Measurements from ENCODE around the gene RNFT2.
"Not testable (repeated sequence)": the region's sequence is repeated elsewhere in the genome, so short reads cannot be mapped to it uniquely, and the experiment has no call there.

The RNFT2 gene

GRCh38 chr12:116798719-116799118 lies 60.6 kb downstream of the RNFT2 start:
- no peak for DNase-seq (ENCODE audit: low spot score)

- DNase-seq (ENCODE audit: low spot score) = no peak
Measured at GRCh38 chr12:116799955-116800354, 61.8 kb downstream of the RNFT2 start.

- no peak for DNase-seq (ENCODE audit: low spot score)
Measured at GRCh38 chr12:116800918-116801317, 62.8 kb downstream of the RNFT2 start.

GRCh38 chr12:116802018-116802417 lies 63.9 kb downstream of the RNFT2 start:
- DNase-seq (ENCODE audit: low spot score) = no peak

- no peak for DNase-seq (ENCODE audit: low spot score)
Measured at GRCh38 chr12:116803013-116803736, 65.1 kb downstream of the RNFT2 start.

GRCh38 chr12:116804051-116804450 lies 65.9 kb downstream of the RNFT2 start:
- no peak for DNase-seq (ENCODE audit: low spot score)

- DNase-seq (ENCODE audit: low spot score) = no peak
Measured at GRCh38 chr12:116806845-116807440, 68.8 kb downstream of the RNFT2 start.

- no peak for DNase-seq (ENCODE audit: low spot score)
Measured at GRCh38 chr12:116807546-116807945, 69.4 kb downstream of the RNFT2 start.

GRCh38 chr12:116808113-116809105 lies 70.3 kb downstream of the RNFT2 start:
- no peak for DNase-seq (ENCODE audit: low spot score)

GRCh38 chr12:116812238-116812637 lies 74.1 kb downstream of the RNFT2 start:
- no peak for DNase-seq (ENCODE audit: low spot score)

- no peak for DNase-seq (ENCODE audit: low spot score)
Measured at GRCh38 chr12:116813271-116814041, 75.3 kb downstream of the RNFT2 start.

- not testable (repeated sequence) for DNase-seq (ENCODE audit: low spot score)
Measured at GRCh38 chr12:116814766-116815165, 76.7 kb downstream of the RNFT2 start.

- peak; percentile 54 for DNase-seq (ENCODE audit: low spot score)
Measured at GRCh38 chr12:116818341-116818856, 80.3 kb downstream of the RNFT2 start.

GRCh38 chr12:116818948-116819832 lies 81.1 kb downstream of the RNFT2 start:
- DNase-seq (ENCODE audit: low spot score) = peak; percentile 95

- no peak for DNase-seq (ENCODE audit: low spot score)
Measured at GRCh38 chr12:116820064-116820656, 82.0 kb downstream of the RNFT2 start.

GRCh38 chr12:116821291-116821690 lies 83.2 kb downstream of the RNFT2 start:
- no peak for DNase-seq (ENCODE audit: low spot score)

GRCh38 chr12:116827432-116827831 lies 89.3 kb downstream of the RNFT2 start:
- DNase-seq (ENCODE audit: low spot score) = no peak

GRCh38 chr12:116832353-116832752 lies 94.2 kb downstream of the RNFT2 start:
- DNase-seq (ENCODE audit: low spot score) = no peak

GRCh38 chr12:116833474-116833873 lies 95.4 kb downstream of the RNFT2 start:
- DNase-seq (ENCODE audit: low spot score) = no peak

GRCh38 chr12:116835484-116835883 lies 97.4 kb downstream of the RNFT2 start:
- no peak for DNase-seq (ENCODE audit: low spot score)
